ENCODE data around the gene CRELD1. TPM values are rescaled to one million over a fixed set of nuclear protein-coding genes. Genes with fewer than 3 reads are reported as not detected.
"Not testable (repeated sequence)": the region's sequence is repeated elsewhere in the genome, so short reads cannot be mapped to it uniquely, and the experiment has no call there.

Gene CRELD1
- total and polyA plus RNA-seq, 10 donors: 17.7 to 40.9 (median 30.6) TPM

DNA sequence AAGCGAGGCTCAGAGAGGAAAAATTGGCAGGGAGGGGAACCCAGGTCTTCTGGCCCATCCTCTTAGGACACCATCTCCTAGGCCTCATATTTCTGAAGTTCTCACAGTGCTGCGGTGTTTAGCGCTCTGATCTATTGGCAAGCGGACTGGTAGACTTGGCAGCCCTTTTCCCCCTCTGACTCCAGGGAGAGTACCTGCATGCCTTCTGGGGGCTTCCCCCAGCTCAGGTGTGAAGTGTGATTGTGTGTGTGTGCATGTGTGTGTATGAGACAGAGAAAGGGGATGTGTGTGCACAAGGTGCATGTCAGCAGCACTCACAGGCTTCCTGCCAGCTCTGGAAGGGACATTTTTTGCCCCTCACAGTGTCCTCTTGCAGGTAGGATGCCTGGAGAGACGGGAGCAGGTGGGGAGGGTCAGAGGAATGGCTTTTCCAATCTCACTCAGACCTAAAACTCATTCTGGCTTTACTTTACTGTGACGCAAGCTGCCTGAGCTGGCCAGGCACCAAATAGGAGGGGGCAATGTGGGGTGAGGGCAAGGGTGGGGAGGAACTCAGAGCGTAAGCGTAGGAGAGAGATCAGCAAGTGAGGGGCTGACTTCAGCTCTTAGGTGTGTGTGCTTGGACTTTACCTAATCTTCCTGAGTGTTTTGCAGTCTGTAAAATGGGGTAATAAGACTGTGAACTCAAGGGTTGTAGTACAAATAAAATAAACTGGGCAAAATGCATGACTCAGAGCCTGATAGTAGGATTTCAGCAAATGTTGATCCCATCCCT lies 35.0 kb upstream of the CRELD1 start:
- peak; percentile 16 for DNase-seq
- Histone ChIP-seq H3K27ac (peak overlapping the region in 1 of 8 donors; percentile 38), H3K27me3 (replicated peaks in 1 of 7) (no peaks in the 10 kb centered on the region), H3K9me3 (no peaks in the 10 kb centered on the region), H3K36me3 (peaks cover 0 to 11% (median 7%) of the 10 kb centered on the region in 6 donors), H3K4me3 (no peak overlapping the region), H3K4me1 (peaks cover 0 to 48% (median 23%) of the 10 kb centered on the region in 6 donors)
- intact Hi-C loops (cut with DNase I; ENCODE audit: low total_unique reads): no loop called here
- no peak for TF ChIP-seq POLR2AphosphoS5 (IDR thresholded peaks at IDR 0.05)
- no peak for TF ChIP-seq POLR2A (IDR thresholded peaks at IDR 0.05)
- no peak for TF ChIP-seq CTCF (IDR thresholded peaks at IDR 0.05 in 8 of 11, conservative IDR thresholded peaks at IDR 0.05 in 3 of 11)
- 73 to 89% (median 78%) methylated on average over 8 of the region's 8 CpGs for WGBS, 5 donors

GRCh38 chr3:9899289-9899791 lies 34.3 kb upstream of the CRELD1 start:
- Histone ChIP-seq H3K27me3 (replicated peaks in 1 of 7) (no peaks in the 10 kb centered on the region), H3K4me1 (peaks cover 0 to 42% (median 20%) of the 10 kb centered on the region in 6 donors), H3K9me3 (no peaks in the 10 kb centered on the region), H3K36me3 (peaks cover 0 to 7% (median 2%) of the 10 kb centered on the region in 6 donors), H3K4me3 (no peak overlapping the region), H3K27ac (no peak overlapping the region)
- no peak for DNase-seq
- WGBS, 5 donors: 60 to 75% (median 70%) methylated on average over 3 of the region's 3 CpGs
- intact Hi-C loops (cut with DNase I; ENCODE audit: low total_unique reads): no loop called here
- TF ChIP-seq CTCF (IDR thresholded peaks at IDR 0.05 in 8 of 11, conservative IDR thresholded peaks at IDR 0.05 in 3 of 11) (no peak), POLR2AphosphoS5 (IDR thresholded peaks at IDR 0.05) (no peak), POLR2A (IDR thresholded peaks at IDR 0.05) (no peak)

GRCh38 chr3:9900965-9901415 lies 32.6 kb upstream of the CRELD1 start:
- DNase-seq; H3K27ac ChIP-seq; intact Hi-C loops (cut with DNase I; ENCODE audit: low total_unique reads); H3K4me3 ChIP-seq; H3K36me3 ChIP-seq; H3K9me3 ChIP-seq; H3K27me3 ChIP-seq (replicated peaks in 1 of 7): not testable (repeated sequence)
- WGBS, 5 donors: 90 to 96% (median 93%) methylated on average over 6 of the region's 6 CpGs
- H3K4me1 ChIP-seq: peaks cover 0 to 30% (median 17%) of the 10 kb centered on the region in 6 donors

DNA sequence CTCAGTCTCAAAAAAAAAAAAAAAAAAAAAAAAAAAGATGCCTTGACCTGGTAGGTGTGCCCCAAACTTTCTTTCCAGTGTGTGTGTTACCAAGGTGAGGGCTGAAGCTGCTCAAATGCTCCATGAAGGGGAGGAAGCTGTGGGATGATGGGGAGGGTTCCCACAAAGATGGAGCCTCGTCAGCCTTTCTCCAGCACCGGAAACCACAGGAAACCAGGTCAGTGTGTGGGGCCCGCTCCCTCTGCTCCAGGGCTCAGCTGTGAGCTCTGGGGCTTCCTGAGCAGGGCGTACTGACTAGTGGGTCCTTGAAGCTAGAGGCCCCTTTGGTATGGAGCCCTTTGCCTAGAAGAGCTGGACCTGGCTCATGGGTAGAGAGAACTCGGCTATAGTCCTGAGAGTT lies 31.7 kb upstream of the CRELD1 start:
- TF ChIP-seq POLR2A (IDR thresholded peaks at IDR 0.05) (no peak), CTCF (IDR thresholded peaks at IDR 0.05 in 8 of 11, conservative IDR thresholded peaks at IDR 0.05 in 3 of 11) (no peak), POLR2AphosphoS5 (IDR thresholded peaks at IDR 0.05) (no peak)
- Histone ChIP-seq H3K4me3 (no peak overlapping the region), H3K9me3 (no peaks in the 10 kb centered on the region), H3K36me3 (no peaks in the 10 kb centered on the region), H3K4me1 (peaks cover 0 to 28% (median 17%) of the 10 kb centered on the region in 6 donors), H3K27me3 (replicated peaks in 1 of 7) (no peaks in the 10 kb centered on the region), H3K27ac (peak overlapping the region in 4 of 8 donors; percentile 36 to 61 (median 39))
- peak; percentile 64 for DNase-seq
- intact Hi-C loops (cut with DNase I; ENCODE audit: low total_unique reads): no loop called here
- WGBS, 5 donors: 12 to 23% (median 20%) methylated on average over 5 of the region's 5 CpGs
